HG03354 (cell line): ENCODE measurements around the gene MIB1.
"Not testable (repeated sequence)": the region's sequence is repeated elsewhere in the genome, so short reads cannot be mapped to it uniquely, and the experiment has no call there.

ENCODE experiments used
- ATAC-seq: cut with Tn5 transposase; IDR thresholded peaks from one replicate; pipeline ENCODE4 v1.9.1; 2021; ENCODE audit warnings: mild to moderate bottlenecking; ENCODE audit not compliant: unreplicated experiment, poor library complexity, severe bottlenecking

The MIB1 gene

DNA sequence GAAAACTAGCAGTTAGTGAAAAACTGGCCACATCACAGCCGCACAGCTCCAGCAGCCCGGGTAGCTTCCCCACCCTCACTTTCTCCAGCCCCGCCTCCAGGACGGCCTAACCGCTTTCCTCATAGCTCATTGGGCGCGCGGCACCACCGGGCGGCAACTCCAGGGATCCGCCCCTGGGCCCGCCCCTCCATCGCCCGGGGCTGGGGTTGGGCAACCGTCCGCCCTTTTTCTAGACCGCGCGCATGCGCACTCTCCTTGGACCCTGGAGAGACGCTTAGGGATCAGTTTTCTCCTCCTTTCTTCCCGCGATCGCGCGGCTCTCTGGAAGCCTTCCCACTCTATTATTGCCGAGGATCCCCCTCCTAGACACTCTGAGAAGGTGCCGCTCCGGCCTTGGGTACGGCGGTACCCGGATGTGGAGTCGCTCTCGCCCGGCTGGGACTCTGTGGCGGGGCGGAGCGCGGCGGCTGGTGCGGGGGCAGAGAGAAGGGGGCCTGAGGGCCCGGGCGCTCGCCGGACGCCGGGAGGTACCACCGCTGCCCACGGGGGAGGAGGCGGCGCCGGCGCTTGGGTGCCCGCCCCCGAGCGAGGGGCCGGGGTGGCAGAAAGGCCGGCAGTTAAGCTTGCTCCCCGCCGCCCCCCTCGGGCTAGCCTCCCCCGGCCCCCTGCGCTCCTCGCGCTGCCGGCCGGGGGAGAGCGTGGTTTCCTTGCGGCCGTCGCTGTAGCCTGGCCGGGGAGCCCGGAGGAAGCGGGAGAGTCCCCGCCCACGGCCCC is at the start of gene MIB1:
Gene MIB1 (plus strand): TSS at position 255 of the 774 bp plus-strand sequence. CDS start 792 bp downstream, outside the sequence.
- peak; percentile 98 for ATAC-seq

DNA sequence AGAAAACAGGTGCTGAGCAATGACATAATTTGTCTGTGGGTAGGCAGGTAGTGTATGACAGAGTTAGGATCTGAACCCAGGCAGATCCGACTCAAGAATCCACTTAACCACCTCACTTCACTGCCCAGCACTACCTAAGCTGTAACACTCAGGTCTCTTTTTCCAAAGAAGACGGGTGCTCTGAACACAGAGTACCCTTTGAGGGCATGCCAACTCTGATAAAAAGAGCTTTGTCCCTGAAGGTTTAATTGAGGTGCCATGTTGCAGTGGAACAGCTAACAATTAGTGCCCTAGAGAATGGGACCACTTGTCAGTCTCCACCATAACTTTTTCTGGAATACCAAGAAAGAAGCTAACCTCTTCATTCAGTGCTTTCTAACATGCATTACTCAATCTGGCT is 47.3 kb upstream of the MIB1 start:
- no peak for ATAC-seq

DNA sequence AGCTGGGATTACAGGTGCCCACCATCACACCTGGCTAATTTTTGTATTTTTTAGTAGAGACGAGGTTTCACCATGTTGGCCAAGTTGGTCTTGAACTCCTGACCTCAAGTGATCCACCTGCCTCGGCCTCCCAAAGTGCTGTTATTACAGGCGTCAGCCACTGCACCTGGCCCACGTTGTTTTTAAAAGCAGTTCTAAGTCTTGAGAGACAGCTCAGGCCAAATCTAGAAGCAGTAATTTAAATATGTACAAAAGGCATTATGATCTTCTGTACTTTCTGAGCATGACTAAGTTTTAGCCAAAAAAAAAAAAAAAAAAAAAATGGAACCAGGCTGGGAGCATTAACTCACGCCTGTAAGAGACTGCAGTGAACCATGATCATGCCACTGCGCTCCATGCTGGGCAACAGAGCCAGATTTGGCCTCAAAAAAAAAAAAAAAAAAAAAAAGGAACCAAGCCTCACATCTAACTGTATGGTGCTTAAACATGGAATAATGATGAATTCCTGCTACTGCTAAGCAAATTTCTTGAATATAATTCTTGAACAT is 40.0 kb upstream of the MIB1 start:
- ATAC-seq, result no peak

DNA sequence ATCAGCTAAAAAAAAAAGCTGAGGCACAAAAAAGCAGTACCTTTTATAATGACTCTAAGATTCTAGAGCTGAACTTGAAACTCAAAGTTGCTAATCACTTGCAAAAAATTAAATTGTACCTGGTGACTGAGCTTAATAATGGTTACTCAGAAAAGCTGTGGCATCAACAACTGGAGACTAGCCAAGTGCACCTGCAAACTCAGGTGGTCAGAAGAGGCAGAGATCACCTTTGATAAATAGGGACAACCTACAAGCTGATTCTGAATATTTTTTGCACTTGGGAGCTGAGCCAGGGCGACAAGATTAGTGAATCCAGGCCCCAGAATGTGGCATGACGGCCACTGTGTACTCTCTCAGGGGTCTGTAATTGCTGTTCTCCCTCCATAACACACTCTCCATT is 39.0 kb upstream of the MIB1 start:
- no peak for ATAC-seq

DNA sequence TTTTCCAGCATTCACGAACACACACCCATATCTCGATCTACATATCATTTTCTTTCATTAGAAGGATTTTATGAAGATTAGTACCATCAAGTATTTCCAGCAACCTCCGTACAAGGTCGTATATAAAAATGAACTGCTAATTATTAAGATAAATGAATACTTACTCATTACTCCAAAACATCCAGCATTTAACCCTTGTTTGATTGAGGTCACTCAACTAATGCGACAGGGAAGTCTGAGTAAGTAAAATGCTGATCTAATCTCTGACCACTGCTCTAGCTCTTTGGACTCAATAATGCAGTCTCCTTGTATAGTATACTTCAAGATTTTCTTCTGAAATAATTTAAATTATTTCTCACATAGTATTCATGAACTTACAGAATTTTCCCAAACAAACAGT is 38.0 kb upstream of the MIB1 start:
- ATAC-seq, result no peak

DNA sequence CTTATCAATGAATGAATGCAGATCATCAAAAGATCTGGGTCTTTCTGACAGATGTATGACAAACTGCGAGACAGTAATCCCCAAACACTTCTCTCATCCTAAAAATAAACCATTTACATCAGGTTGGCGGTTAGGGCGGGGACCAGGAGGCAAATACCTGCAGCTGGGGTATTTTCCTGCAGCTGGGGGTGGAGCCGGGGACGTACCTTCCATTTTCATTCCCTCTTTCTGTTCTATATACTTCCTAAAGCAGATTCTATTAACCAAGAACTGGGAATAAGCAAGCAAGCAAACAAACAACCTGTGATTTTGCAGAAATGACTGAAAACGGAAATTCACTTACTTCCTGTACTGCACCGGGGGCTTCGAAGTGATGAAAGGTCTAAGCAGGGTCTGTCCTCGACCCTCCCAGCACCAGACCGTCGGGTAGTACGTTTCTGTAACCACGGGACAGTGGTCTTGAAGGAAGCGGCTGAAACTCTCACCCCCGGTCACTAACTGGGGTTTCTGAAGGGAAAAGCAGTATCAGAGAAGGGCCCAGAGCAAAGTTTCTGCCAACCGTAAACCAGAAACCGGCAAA is 37.3 kb upstream of the MIB1 start:
- ATAC-seq, result peak; percentile 26

DNA sequence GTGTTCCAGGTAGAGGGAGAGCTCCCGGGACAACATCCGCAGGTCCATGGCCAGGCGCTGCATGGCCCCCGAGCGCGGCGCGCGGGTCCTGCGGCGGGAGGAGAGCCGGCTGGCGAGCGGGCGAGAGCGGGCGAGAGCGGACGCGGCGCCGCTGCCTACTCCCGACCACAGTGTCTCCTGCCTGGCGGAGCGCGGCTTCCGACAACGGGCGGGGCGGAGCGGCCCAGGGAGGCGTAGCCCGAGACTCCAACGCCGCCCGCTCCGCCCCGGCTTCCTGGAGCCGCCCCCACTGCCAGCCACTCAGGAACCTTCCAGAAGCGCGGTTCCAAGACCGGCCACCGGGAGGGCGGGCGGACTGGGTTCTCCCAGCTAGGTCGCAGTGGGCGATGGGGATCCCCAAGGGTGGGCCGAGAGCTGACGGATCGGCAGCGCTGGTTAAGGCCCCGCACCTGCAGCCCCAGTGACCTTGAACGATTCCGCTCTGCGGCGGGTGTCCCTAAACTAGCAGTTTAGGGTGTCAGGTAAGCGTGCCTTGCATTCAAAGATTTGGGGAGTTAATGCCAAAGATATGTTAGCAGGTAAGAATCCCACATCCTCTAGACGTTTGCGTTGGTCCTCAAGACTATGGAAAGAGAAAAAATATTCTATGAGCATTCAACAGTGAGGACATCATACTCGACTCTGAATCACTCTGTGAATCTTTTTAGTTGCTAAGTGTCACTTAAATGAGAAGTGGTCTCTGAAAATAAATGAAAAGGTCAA is 35.8 kb upstream of the MIB1 start, which contains the start of gene ABHD3:
Gene ABHD3 (minus strand): TSS at position 172 of the 762 bp plus-strand sequence. CDS start 109 bp downstream, at position 63.
- peak; percentile 92 for ATAC-seq

DNA sequence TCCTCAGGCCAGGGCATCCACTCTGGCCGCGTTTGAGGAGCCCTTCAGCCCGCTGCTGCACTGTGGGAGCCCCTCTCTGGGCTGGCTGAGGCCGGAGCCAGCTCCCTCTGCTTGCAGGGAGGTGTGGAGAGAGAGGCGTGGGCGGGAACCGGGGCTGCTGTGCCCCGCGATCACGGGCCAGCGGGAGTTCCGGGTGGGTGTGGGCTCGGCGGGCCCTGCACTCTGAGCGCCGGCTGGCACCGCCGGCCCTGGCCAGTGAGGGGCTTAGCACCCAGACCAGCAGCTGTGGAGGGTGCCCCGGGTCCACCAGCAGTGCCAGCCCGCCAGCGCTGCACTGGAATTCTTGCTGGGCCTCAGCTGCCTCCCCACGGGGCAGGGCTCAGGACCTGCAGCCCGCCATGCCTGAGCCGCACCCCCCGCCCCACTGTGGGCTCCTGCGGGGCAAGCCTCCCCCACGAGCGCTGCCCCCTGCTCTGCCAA is 34.2 kb upstream of the MIB1 start:
- ATAC-seq, result no peak

DNA sequence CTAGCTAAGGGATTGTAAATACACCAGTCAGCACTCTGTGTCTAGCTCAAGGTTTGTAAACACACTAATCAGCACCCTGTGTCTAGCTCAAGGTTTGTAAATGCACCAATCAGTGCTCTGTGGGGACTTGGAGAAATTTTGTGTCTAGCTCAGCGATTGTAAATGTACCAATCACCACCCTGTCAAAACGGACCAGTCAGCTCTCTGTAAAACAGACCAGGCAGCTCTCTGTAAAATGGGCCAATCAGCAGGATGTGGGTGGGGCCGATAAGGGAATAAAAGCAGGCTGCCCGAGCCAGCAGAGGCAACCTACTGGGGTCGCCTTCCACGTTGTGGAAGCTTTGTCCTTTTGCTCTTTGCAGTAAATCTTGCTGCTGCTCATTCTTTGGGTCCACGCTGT is 33.5 kb upstream of the MIB1 start:
- not testable (repeated sequence) for ATAC-seq

DNA sequence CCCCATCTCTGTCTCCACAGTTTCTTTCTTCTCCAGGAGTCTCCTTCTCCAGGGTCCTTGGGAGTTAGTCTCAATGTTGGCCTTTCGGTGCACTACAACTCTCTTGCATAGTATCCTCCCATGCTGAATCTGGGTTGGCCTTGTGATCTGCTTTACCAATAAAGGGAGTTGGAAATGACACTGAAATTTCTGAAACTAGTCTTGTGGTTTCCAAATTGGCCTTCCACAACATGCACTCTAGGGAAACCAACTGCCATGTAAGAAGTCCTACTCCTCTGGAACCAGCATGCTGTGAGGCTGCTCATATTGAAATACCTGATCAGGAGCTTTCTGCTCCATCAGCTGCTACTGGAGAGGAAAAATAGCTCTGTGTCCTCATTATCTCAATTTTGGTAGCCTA is 26.1 kb upstream of the MIB1 start:
- ATAC-seq, result no peak

DNA sequence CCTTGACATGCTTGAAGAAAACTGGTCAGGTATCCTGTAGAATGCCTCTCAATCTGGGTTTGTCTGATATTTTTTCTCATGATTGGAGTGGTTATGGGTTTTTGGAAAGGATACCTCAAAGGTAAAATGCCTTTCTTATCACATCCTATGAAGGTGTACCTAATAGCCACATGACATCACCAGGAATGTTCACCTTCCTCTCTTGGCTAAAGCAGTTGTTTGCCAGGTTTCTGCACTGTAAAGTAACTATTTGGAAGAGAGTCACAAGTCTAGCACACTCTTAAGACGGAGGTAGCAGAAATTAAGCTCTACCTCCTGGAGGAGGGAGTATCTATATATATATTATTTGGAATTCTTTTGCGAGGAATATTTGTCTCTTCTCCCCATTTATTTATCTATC is 17.9 kb upstream of the MIB1 start:
- ATAC-seq, result no peak

DNA sequence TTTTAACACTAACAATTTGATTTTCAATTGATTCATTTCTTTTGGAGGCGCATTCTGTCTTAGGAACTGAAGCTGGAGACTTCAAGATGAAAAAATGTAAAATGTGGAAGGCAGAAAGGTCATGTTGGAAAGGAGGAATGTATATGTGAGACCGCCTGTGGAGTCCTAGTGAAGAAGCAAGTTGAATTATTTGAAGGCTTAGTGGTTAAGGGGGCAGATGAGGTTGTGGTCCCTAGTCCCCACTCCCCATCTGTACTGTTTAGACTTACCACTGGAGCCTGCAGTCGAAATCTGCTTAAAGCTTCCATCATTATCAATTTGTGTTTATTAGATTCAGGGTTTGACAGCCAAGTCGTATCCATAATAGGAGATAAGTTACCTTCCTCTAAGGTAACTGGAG is 15.4 kb upstream of the MIB1 start:
- ATAC-seq, result no peak

DNA sequence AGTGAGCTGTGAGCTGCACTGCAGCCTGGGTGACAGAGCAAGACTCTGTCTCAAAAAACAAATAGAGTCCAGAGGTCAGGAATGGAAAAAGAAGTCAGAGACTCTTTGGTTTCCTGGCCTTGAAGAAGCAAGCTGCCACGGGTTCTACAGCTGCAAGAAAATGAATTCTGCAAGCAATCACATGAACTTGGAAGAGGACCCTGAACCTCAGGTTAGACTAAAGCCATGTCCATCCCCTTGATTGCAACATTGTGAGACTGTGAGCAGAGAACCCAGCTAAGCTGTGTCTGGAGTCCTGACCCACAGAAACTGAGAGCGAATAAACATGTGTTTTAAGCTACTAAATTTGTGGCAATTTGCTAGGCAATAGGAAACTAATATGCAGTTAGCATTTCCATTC is 12.9 kb upstream of the MIB1 start:
- ATAC-seq, result no peak

DNA sequence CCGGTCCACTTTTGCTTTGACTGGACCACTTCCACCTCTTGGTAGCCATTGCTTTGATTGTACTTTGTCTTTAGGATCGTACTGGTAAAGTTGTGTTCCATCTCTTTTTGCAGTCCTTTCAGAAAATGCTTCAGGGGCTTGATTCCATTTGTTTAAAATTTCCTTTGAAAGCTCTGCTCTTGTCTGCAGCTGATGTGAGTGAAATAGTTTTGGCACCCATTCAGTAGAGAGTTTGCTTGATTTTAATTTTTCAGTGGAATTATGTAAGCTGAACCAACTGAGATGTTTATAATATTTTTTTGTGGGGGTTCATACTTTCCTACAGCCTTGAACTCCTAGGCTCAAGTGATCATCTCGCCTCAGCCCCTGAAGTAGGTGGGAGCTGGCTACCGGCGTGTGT is 7.6 kb upstream of the MIB1 start:
- ATAC-seq, result no peak

DNA sequence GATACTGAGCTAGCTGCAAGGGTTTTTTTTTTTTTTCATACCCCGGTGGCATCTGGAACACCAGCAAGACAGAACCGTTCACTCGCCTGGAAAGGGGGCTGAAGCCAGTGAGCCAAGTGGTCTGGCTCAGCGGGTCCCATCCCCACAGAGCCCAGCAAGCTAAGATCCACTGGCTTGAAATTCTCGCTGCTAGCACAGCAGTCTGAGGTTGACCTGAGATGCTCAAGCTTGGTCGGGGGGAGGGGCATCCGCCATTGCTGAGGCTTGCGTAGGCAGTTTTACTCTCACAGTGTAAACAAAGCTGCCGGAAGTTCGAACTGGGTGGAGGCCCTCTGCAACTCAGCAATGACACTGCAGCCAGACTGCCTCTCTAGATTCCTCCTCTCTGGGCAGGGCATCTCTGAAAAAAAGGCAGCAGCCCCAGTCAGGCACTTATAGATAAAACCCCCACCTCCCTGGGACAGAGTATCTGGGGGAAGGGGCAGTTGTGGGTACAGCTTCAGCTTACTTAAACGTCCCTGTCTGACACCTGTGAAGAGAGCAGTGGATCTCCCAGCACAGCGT is 5.1 kb upstream of the MIB1 start:
- ATAC-seq, result no peak

DNA sequence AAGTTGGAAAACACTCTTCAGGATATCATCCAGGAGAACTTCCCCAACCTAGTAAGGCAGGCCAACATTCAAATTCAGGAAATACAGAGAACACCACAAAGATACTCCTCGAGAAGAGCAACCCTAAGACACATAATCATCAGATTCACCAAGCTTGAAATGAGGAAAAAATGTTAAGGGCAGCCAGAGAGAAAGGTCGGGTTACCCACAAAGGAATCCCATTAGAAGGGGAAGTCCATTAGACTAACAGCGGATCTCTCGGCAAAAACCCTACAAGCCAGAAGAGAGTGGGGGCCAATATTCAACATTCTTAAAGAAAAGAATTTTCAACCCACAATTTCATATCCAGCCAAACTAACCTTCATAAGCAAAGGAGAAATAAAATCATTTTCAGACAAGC is 3.7 kb upstream of the MIB1 start:
- ATAC-seq, result not testable (repeated sequence)

DNA sequence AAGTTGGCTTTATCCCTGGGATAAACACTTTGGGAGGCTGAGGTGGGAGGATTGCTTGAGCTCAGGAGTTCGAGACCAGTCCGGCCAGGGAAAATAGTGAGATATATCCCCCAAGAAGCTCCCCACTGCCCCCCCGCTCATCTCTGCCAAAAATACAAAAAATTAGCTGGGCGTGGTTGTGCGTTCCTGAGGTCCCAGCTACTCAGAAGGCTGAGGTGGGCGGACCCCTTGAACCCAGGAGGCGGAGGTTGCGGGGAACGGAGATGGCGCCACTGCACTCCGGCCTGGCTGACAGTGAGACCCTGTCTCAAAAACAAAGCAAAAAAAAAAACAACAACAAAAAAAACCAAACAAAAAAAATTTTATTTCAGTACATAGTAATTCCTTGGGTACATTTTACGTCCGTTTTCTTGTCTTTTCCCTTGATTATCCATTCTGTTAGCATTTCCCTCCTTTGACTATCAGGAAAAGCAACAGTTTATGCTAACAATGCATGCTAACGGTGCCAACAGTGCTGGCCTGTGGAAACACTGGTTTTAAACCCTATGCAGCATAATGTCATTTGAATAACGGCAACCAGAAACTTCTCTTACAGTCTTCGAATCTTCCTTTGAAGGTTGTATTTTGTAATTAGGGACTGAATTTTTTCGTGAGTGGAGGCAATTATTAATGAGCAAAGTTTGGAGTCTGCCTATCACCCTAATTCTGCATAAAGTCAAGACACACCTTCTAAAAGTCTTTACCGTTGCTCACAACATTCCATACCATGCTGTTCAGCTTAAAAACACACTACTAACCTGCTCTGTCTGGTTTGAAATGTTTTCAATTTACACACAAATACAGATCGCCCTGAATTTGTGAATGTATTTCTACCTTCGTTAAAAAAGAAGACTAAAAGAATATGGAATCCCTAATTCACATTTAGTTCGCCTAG is 721 bp upstream of the MIB1 start:
- ATAC-seq, result peak; percentile 15

DNA sequence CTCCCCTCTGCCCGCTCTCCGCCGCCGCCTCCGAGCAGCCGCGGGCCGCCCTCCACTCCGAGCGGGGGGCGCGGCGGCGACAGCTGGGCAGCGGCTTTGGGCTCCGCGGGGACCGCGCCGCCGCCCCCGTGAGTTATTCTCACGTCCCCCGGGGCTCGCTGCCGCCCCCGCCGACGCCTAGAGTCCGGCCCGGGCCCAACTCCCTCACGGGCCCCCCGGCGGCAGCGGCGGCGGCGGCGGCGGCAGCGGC is 645 bp downstream of the MIB1 start:
- no peak for ATAC-seq

DNA sequence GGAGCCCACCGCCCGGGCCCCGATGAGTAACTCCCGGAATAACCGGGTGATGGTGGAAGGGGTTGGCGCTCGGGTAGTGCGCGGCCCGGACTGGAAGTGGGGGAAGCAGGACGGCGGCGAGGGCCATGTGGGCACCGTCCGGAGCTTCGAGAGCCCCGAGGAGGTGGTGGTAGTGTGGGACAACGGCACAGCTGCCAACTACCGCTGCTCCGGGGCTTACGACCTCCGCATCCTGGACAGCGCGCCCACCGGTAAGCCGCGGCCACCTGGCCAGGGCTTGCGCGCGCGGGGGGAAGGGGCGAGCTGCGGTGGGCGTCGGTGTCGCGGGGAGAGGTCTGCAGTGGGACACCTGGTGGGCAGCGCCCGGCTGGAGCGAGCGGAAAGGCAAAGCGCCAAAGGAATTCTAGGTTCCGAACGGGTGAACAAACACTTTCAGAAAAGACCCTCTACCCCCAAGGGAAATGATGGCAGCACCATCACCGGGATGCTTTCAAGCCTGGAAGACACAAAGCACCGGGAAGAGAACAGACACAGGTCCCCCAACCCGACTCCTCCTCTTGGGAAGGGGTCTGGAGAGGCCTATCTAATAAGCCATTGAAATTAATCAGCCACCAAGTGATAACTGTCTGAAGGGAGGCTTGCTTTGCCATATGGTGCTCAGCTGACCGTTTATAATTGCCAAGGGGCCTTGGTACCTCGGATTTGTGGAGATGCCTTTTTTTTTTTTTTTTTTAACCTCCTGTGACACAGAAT is 1.1 kb downstream of the MIB1 start:
- ATAC-seq, result peak; percentile 18
